Measurements from ENCODE around the gene SLC34A1.
"Not testable (repeated sequence)": the region's sequence is repeated elsewhere in the genome, so short reads cannot be mapped to it uniquely, and the experiment has no call there.

SLC34A1 gene

DNA sequence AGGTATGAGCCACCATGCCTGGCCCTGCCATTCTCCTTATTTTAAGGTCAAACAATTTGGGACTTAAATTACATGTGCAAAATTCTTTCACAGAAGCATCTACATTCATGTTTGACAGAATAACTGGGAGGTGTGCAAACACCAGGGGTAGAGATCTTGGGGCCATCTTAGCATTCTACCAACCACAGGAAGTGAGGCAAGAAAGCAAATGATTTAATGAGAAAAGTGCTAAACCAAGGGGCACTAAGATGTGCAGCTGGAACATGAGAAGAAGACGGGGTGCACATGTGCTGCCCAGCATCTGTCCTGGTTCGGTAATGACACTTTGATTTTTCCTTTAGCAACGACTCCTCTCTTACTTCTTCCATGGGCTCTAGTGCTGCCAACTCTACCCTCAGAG lies 26.3 kb downstream of the SLC34A1 start:
- DNase-seq (ENCODE audit: low read depth) = no peak

DNA sequence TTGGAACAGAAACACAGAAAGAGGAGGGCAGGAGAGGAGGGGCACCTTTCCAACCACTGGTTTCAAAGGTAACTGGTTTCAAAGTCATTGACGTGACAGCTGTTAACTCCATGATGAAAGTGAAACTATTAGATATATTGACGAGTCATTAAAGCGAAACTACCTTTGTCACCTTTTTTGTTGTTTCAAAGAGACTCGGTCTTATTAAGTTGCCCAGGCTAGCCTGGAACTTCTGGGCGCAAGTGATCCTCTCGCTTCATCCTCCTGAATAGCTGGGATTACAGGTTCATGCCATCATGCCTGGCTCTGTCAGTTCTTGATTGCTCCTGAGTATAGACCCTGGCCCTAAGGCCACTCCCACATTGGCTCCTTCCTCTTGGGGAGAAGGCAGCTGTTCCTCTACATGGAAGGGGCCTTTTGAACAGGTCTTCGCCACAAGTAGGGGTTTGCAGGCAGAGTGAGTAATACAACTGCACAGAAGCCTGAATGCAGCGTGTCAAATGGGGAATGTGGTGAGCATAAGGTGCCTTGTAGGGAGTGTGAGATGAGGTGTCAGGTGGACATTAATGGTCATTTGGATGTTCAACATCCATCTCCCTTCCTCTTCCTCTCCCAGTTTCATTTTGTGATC lies 28.5 kb downstream of the SLC34A1 start:
- no peak for DNase-seq (ENCODE audit: low read depth)

DNA sequence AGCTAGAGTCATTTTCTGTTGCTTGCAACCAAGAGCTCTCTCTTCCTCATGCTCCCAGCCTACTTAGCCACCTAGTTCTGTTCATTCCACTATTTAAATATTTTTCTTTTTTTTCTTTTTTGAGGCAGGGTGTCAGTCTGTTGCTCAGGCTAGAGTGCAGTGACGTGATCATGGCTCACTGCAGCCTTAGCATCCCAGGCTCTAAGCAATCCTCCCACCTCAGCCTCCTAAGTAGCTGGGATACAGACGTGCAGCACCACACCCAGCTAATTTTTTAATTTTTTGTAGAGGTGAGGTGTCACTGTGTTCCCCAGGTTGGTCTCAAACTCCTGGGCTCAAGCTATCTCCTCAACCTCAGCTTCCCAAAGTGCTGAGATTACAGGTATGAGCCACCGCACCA lies 30.2 kb downstream of the SLC34A1 start:
- no peak for DNase-seq (ENCODE audit: low read depth)

DNA sequence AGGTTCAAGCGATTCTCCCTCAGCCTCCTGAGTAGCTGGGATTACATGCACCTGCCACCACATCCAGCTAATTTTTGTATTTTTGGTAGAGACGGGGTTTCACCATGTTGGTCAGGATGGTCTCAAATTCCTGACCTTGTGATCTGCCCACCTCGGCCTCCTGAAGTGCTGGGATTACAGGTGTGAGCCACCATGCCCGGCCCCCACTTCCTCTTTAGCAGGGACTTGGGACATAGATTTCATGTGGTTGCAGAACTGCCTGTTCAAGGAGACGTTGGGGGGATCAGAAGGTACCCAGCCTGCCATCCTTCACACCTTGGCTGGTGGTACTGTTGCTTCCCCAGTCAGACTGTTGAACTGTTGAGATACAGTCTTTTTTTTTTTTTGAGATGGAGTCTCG lies 32.8 kb downstream of the SLC34A1 start:
- not testable (repeated sequence) for DNase-seq (ENCODE audit: low read depth)

DNA sequence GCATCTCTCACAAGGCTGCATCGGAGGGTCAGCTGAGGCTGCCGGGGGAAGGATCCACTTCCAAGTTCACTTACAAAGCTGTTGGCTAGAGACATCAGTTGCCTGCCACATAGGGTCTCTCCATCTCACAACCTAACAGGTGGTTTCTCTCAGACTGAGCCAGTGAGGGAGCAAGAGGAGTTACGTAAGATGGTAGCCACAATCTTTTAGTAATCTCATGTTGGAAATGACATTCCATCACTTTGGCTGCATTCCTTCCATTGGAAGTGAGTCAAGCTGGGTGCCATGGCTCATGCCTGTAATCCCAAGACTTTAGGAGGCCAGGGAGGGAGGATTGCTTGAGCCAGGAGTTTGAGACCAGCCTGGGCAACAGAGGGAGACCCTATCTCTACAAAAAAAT lies 34.8 kb downstream of the SLC34A1 start:
- DNase-seq (ENCODE audit: low read depth) = no peak

DNA sequence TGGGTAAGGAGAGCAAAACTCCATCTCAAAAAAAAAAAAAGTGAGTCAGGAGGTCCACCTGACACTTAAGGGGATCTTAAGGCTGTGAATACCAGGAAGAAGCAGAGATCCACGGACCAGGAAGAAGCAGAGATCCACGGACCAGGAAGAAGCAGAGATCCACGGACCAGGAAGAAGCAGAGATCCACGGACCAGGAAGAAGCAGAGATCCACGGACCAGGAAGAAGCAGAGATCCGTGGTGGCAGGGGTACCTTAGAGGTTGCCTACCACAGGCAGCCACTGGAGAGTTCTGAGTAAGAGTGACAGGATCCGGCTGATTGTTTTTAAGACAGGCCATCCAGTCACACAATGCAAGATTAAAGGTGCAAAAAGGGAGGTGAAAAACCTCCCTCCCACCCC lies 36.2 kb downstream of the SLC34A1 start:
- DNase-seq (ENCODE audit: low read depth) = not testable (repeated sequence)

DNA sequence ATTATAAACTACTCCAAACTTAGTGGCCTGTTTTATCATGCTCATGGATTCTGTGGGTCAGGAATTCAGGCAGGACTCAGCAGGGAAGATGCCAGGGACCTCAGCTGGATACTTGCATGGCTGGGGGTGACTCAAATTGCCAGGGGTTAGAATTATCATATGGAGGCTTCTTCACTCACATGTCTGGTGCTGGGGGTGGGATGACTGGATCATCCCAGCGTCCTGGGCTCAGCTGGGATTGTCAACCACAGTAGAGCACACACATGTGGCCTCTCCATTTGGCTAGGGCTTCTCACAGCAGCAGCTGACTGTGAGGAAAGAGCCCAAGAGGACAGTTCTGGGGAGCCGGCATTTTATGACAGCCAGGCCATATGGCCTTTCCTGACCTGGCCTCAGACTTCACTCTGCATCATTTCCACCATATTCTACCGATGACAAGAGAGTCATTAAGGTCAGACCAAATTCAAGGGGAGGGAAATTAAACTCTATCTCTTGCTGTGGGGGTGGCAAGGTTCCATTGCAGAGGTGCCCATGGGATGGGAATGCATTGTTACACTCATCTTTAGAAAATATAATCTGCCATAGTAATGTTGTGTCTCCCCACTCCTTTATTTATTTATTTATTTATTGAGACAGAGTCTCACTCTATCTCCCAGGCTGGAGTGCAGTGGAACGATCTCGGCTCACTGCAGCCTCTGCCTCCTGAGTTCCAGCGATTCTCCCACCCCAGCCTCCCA lies 37.0 kb downstream of the SLC34A1 start:
- no peak for DNase-seq (ENCODE audit: low read depth)

DNA sequence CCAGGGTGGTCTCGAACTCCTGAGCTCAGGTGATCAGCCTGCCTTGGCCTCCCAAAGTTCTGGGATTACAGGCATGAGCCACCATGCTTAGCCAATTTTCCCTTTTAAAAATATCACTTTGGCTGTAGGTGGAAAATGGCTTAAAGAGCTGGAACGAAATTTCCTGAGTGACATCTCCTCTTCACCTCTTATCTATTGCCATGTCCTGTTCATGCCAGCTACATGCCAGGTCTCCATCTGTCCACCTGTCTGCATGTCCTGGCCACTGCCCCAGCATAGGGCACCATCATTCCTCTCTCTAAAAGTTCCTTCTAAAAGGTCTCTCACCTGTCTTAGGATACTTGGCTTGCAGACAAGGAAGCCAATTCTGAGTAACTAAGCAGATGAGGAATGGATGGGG lies 39.4 kb downstream of the SLC34A1 start:
- no peak for DNase-seq (ENCODE audit: low read depth)

DNA sequence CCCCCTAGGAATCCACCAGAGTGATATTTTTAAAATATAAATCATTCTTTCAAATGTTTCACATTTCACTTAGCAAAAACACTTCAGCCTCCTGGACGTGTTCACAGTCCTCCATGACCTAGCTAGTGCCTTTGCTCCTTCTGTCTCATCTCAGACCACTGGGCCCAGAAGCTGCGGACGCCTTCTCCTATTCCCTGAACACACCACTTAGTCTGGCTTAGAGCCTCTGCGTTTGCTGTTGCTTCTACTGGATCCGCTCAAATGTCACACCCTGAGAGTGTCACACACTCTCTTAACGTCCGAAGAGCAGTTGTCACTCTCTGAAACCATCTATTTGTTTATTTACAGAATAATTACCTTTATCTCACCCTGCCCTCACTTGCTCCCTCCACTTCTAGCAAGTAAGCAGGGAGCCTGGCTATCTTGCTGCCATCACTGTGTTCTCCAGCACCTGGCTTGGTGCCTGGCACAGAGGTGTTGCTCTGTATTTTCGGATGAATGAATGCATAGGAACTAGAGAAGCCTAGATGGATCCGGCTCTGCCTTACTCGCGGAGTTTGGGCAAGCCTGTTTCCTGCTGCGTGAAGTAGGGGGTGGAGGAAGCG lies 41.1 kb downstream of the SLC34A1 start:
- DNase-seq (ENCODE audit: low read depth) = no peak

DNA sequence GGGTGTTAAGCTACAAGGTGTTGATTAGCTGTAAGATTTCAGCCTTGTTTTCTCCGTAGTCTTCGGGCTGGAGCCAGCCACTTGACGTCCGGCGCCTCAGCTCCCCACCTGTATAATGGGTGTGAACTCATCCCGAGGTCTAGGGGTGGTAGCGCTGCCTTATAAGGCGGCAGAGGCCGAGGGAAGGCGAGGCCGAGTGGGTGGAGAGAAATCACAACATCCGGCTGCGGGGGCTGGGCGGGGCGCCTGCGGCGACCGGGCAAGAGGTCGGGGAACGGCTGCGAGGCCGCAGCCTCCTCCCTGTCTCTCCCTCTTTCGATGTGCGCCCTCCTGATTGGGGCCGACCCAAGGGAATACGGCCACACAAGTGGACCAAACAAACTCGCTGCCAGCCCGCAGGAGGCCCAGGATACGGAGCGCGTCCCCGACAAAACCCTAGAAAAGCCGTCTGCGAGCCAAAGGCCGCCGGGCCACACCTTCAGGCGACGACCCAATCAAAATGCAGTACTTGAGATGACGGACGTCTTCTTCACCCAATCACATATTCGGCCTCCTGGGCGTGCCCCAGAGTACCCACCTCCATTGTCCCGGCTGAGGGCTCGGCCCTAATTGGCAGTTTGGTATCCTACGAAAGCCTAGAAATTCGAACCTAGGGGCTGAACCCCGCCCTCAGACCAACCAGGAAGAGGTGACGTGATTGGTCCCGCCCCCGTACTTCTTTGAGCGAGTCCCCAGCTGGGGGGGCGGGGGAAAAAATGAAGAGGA lies 41.7 kb downstream of the SLC34A1 start:
- peak; percentile 100 for DNase-seq (ENCODE audit: low read depth)

DNA sequence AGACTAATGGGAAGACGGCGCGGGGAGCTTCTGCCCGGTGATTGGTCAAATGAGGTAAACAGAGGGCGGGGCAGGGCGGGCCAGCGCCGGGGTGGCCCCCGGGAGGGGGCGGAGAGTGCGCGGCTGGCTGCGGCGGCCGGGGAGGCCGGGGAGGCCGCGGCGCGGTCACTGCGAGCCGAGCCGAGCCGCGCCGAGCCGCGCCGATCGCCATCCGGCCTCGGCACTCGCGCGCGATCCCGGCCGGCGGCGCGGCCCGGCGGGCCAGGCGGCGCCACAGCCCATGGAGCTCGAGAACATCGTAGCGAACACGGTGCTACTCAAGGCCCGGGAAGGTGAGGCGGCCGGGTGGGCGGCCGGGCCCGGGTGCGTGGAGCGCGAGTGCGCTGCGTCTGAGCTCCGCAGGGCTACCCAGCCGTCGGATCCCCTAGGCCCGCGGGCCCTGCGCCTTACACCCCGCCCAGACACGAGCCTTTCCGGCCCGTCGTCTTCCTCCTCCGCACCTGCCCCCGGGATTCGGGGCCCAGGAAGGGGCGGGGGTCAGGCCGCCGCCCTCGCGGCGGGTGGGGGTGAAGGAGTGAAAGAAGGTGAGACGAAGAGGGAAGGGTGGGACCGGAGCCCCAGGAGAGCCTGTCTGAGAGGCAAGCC lies 42.5 kb downstream of the SLC34A1 start, which contains the start of gene GRK6:
Gene GRK6, plus strand, starts transcription at position 111 of the 645 bp plus-strand sequence. Its CDS starts 170 bp downstream, at position 281.
- peak; percentile 59 for DNase-seq (ENCODE audit: low read depth)

DNA sequence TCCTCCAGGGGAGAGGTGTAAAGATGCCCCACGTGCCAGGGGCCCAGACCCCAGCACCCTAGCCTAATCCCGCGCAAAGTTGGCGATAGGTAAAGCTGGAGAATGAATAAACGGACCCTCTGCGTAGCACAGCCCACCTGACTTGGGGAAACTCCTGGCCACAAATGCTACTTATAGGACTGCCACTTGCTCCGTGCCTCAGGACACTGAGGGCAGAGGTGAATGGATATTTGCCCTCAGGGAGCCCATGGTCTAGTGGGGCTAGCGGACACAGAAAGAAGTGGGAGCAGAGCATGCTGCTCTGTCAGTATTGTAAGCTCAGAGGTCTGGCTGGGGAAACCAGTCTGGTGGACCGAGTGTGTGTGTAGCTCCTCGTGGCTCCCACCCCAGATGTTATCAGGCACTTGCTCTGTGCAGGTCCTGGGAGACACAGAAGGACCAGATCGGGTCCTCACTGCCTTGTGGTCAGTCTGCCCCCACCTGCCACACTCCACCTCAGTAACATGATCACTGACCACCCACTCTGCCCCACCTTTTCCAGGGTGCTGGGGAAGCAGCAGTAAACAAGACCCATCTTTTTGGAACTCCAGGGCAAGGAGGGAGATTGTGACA lies 43.1 kb downstream of the SLC34A1 start:
- no peak for DNase-seq (ENCODE audit: low read depth)

DNA sequence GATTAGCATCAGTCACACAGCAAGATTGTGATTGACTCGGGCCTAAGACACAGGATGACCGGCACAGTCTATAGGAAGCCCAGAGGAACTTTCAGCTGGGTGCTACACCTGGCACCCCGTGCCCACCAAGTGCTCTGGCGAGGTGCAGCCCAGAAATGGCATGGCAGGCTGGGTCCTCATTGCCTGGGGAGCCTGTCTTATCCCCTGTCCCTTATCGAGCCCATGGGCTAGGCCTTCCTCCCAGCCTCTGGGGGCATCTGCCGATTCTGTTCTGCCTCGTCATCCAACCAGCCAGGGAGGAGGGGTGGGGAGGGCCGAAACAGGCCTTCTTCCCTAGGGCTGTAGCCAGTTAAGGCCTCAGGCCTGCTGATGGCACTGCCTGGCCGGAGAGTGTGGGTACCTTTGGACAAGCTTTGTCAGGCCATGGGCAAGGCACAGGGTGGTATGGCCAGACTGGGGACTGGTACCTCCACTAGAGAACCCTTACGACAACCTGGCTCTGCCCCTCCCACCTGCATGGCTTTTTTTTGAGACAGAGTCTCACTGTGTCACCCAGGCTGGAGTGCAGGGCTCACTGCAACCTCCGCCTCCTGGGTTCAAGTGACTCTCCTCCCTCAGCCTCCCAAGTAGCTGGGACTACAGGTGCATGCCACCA lies 43.8 kb downstream of the SLC34A1 start:
- DNase-seq (ENCODE audit: low read depth) = no peak

DNA sequence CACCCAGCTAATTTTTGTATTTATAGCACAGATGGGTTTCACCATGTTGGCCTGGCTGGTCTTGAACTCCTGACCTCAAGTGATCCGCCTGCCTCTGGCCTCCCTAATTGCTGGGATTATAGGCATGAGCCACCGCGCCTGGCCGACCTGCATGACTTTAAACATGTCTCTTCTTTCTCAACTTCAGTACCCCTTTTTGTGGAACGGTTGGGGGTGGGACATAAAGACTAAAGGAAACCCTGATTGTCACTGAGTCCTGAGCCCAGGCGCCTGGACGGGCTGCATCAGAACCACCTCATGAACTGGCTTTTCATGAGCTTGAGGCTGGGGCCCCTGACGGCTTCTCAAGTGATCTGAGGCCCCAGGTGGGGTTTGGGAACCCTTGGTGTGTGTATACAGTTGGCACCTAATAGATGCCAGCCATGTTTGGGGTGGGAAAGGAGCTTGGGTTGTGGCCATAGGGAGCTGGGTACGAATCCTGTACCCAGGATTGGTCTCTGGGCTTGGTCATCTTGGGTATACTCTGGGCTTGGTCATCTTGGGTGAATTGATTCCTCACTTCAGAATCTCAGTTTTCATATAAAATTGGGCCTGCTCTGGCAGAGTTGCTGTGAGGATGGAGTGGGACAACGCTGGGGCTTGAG lies 44.5 kb downstream of the SLC34A1 start:
- DNase-seq (ENCODE audit: low read depth) = no peak

DNA sequence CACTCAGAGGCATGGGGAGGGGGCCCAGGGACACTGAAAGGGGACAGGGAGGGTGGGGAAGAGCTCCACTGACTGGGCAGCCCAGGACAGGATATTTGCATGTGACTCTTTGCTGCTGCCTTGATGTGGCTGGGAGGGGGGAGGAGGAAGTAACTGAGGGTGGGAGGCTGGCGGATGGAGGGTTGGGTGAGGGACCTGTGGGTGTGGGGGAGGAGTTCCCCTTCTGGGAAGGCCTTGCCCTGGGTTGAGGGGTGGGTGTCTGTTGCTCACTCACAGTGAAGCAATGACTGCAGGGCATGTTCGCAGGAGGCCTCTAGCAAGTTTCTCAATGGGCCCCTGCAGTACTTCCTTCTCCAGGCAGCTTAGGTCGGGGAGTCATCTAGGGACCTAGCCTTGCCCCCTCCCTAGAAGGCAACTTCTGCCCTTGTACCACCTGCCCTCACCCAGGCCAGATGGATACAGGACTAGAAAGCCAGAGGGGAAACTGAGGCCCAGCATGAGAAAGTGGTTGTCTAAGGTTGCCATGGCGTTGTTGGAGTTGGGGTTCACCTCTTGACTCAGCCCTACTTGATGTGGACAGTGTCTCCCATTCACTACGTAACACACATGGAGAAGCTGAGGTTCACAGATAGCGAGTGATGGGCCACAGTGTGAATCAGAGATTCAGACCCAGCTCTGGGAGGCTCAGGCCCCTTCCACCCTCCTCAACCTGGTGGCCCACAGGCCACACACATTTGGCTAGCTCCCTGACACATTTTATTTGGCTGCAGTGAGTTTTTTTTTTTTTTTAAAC lies 45.2 kb downstream of the SLC34A1 start:
- peak; percentile 90 for DNase-seq (ENCODE audit: low read depth)

DNA sequence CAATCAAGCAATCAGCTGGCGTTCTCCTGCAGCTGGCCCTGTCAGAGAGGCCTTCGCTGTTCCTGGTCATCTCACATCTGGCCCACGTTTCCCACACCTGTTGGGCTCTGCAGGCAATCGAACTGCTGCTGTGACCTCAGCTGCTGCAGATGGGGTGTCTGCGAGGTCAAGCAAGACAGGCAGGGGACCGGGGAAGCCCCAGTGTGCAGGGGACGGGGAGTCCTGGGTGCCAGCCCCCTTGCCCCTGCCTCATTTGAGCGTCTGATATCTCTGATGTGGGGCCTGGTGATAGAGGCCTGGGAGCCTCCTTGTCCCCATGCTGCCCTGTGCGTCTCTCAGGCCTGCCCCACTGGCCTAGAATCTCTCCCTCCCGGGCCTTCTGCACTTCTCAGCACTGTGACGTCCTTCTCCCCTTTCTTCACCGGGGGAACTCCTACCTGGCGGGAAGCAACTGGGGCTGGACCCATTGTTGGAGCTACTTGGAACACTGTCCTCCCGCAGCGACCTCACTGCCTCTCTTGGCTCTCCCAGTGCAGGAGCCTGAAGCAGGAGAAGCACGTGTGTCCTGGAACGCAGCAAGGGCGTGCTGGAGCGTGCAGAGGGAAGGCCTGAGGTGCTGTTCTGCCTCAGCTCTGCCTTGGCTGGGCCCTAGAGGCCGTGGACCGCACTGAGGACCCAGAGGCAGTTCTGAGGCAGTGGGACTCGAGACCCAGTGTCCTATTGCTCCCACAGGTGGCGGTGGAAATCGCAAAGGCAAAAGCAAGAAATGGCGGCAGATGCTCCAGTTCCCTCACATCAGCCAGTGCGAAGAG lies 46.1 kb downstream of the SLC34A1 start:
- no peak for DNase-seq (ENCODE audit: low read depth)

DNA sequence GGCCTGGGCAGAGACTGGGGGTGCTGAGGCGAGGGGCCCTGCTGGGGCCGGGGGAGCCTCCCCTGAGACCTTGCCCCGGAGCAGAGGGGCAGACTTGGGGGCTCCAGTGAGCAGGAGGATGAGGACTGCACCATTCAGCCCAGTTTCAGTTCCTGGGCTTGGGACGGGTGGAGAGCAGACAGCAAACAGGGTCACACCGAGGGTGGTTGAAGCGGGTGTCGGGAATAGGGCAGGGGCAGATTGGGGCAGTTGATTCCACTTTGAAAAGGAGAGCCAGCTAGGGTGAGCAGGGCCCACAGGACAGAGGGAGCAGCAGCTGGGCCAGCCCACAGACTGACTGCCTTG lies 46.7 kb downstream of the SLC34A1 start:
- no peak for DNase-seq (ENCODE audit: low read depth)

DNA sequence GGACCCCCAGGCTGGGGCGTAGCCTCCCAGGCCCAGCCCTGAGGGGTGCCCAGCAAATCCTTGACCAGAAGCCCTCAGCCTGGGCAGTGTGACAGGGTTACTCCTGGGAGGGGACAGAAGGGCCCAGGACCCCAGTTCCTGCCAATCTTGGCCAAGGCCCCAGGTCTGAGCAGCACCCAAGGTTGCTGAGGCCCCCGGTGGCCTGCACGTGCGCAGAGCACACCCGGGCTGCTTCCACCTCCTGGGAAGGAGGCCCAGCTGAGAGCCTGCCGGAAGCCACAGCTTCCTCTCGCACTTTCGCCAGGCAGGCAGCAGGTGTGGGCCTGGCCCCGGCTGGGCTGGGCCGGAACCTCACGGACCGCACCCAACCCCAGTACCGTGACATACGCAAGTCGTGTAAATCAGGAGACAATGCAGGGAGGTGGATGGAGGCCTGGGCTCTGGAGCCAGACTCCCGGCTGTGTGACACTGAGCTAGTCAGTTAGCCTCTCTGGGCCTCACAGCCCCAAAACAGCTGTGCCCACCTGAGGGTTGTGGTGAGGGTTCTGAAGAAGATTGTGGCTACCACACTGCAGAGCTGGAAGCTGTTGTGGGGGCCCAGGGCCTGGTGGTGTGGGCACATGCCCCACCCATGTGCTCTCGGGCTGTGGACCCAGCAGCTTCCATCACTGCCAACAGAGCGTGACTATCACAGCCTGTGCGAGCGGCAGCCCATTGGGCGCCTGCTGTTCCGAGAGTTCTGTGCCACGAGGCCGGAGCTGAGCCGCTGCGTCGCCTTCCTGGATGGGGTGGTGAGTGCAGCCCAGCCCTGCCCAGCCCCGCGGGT lies 47.3 kb downstream of the SLC34A1 start:
- DNase-seq (ENCODE audit: low read depth) = no peak

Data from stimulated activated CD4-positive, alpha-beta T cell treated with anti-CD3 and anti-CD28 coated beads, Interleukin-2, amount 100 ng/mL, for 4 hours (primary cell).